Measurements from ENCODE around the gene CTBP2. TPM values are rescaled to one million over a fixed set of nuclear protein-coding genes. Genes with fewer than 3 reads are reported as not detected.
"Not testable (repeated sequence)": the region's sequence is repeated elsewhere in the genome, so short reads cannot be mapped to it uniquely, and the experiment has no call there.

Gene CTBP2
- polyA plus RNA-seq, 3 donors, result 91.1 to 100 (median 98.0) TPM

GRCh38 chr10:125087897-125088215 lies 72.5 kb downstream of the CTBP2 start:
- DNase-seq, result no peak

- no peak for DNase-seq
These were observed 73.0 kb downstream of the CTBP2 start for GRCh38 chr10:125087191-125087896.

- no peak for DNase-seq
These were observed 73.7 kb downstream of the CTBP2 start for GRCh38 chr10:125086691-125087090.

- no peak for DNase-seq
These were observed 74.9 kb downstream of the CTBP2 start for GRCh38 chr10:125085258-125086054.

- DNase-seq, result no peak
These were observed 75.6 kb downstream of the CTBP2 start for GRCh38 chr10:125084614-125085257.

GRCh38 chr10:125084191-125084613 lies 76.2 kb downstream of the CTBP2 start:
- DNase-seq, result no peak

- no peak for DNase-seq
These were observed 76.8 kb downstream of the CTBP2 start for GRCh38 chr10:125083576-125083920.

GRCh38 chr10:125082881-125083575 lies 77.3 kb downstream of the CTBP2 start:
- DNase-seq, result no peak

GRCh38 chr10:125082471-125082870 lies 77.9 kb downstream of the CTBP2 start:
- not testable (repeated sequence) for DNase-seq

- DNase-seq, result no peak
These were observed 78.4 kb downstream of the CTBP2 start for GRCh38 chr10:125081931-125082330.

GRCh38 chr10:125080984-125081383 lies 79.4 kb downstream of the CTBP2 start:
- no peak for DNase-seq

- no peak for DNase-seq
These were observed 80.1 kb downstream of the CTBP2 start for GRCh38 chr10:125080296-125080695.

- no peak for DNase-seq
These were observed 81.2 kb downstream of the CTBP2 start for GRCh38 chr10:125079091-125079600.

- DNase-seq, result no peak
These were observed 83.3 kb downstream of the CTBP2 start for GRCh38 chr10:125076891-125077541.

- no peak for DNase-seq
These were observed 84.1 kb downstream of the CTBP2 start for GRCh38 chr10:125076121-125076825.

GRCh38 chr10:125073996-125074395 lies 86.4 kb downstream of the CTBP2 start:
- no peak for DNase-seq

- no peak for DNase-seq
These were observed 87.6 kb downstream of the CTBP2 start for GRCh38 chr10:125072794-125073193.

GRCh38 chr10:125071008-125071407 lies 89.4 kb downstream of the CTBP2 start:
- DNase-seq, result no peak

GRCh38 chr10:125068406-125068805 lies 92.0 kb downstream of the CTBP2 start:
- DNase-seq, result no peak

GRCh38 chr10:125067764-125068163 lies 92.6 kb downstream of the CTBP2 start:
- DNase-seq, result no peak
